KMS-11 (cell line): ENCODE measurements around the gene MAP3K4.

Experiments used
- H2AFZ ChIP-seq: fragments of 200-600 bp; sonication (generic); 2 replicates; pipeline ENCODE4 v1.6.1; 2016; ENCODE audit warnings: antibody characterized with exemption, mixed run types, low read depth
- H3K27ac ChIP-seq: fragments of 200-600 bp; sonication (generic); 2 replicates; pipeline ENCODE4 v1.6.1; 2016; ENCODE audit warnings: mild to moderate bottlenecking, mixed run types
- H3K27me3 ChIP-seq: fragments of 200-600 bp; sonication (generic); 2 replicates; pipeline ENCODE4 v1.6.1; 2017; ENCODE audit warnings: mild to moderate bottlenecking, low read depth, mixed run types, moderate library complexity; ENCODE audit not compliant: insufficient read depth
- H3K36me3 ChIP-seq: fragments of 200-600 bp; sonication (generic); 2 replicates; pipeline ENCODE4 v1.6.1; 2017; ENCODE audit warnings: mild to moderate bottlenecking, mixed run types; ENCODE audit not compliant: insufficient read depth
- H3K4me1 ChIP-seq: fragments of 200-600 bp; sonication (generic); 2 replicates; pipeline ENCODE4 v1.6.1; 2016; ENCODE audit warnings: mild to moderate bottlenecking, low read depth, mixed run types; ENCODE audit not compliant: poor library complexity, severe bottlenecking
- H3K4me2 ChIP-seq: fragments of 200-600 bp; sonication (generic); 2 replicates; pipeline ENCODE4 v1.7.0; 2016; ENCODE audit warnings: mild to moderate bottlenecking, mixed run types
- H3K4me3 ChIP-seq: fragments of 200-600 bp; sonication (generic); IDR thresholded peaks from 2 replicates; pipeline ENCODE4 v1.6.1; 2017; ENCODE audit warnings: low read depth, low read length, mixed read lengths; ENCODE audit not compliant: insufficient read depth
- H3K79me2 ChIP-seq: fragments of 200-600 bp; sonication (generic); 2 replicates; pipeline ENCODE4 v1.6.1; 2016; ENCODE audit warnings: low read depth, mixed run types; ENCODE audit not compliant: insufficient read depth
- H3K9ac ChIP-seq: fragments of 200-600 bp; sonication (generic); 2 replicates; pipeline ENCODE4 v1.6.1; 2016; ENCODE audit warnings: mild to moderate bottlenecking, mixed run types
- H4K20me1 ChIP-seq: fragments of 200-600 bp; sonication (generic); 2 replicates; pipeline ENCODE4 v1.6.1; 2016; ENCODE audit warnings: mild to moderate bottlenecking, mixed run types; ENCODE audit not compliant: insufficient read depth
- TF ChIP-seq, protein P1 (sequence below): fragments of 200-600 bp; sonication (generic); conservative IDR thresholded peaks from 2 replicates; pipeline ENCODE4 v1.6.1; 2017; ENCODE audit warnings: low read depth, mild to moderate bottlenecking, antibody characterized with exemption, low read length, moderate library complexity, mixed read lengths

The MAP3K4 gene

DNA sequence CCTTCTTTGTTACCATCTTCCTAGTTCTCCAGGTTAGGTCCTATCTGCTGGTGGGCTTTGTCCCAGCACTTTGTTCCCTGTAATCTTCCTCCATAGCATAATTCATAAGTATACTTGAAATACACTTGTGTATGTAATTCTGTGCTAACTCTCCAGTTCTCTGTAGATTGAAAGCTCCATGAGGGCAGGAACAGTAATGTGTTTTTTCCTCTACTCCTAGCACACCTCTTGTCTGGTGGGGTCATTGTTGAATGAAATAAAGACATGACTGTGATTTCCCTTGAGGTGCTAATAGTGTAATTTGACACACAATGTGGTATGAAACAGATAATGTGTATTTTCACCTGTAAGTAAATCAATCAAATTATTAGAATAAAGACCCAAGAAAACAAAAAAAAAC lies 30.0 kb downstream of the MAP3K4 start:
- H3K36me3 ChIP-seq = no peaks in the 10 kb centered on the region
- no peak overlapping the region for H3K27ac ChIP-seq
- no peak overlapping the region for H2AFZ ChIP-seq
- TF ChIP-seq, protein P1, sequence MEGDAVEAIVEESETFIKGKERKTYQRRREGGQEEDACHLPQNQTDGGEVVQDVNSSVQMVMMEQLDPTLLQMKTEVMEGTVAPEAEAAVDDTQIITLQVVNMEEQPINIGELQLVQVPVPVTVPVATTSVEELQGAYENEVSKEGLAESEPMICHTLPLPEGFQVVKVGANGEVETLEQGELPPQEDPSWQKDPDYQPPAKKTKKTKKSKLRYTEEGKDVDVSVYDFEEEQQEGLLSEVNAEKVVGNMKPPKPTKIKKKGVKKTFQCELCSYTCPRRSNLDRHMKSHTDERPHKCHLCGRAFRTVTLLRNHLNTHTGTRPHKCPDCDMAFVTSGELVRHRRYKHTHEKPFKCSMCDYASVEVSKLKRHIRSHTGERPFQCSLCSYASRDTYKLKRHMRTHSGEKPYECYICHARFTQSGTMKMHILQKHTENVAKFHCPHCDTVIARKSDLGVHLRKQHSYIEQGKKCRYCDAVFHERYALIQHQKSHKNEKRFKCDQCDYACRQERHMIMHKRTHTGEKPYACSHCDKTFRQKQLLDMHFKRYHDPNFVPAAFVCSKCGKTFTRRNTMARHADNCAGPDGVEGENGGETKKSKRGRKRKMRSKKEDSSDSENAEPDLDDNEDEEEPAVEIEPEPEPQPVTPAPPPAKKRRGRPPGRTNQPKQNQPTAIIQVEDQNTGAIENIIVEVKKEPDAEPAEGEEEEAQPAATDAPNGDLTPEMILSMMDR = no peak
- H3K4me2 ChIP-seq = no peak overlapping the region
- no peaks in the 10 kb centered on the region for H3K27me3 ChIP-seq
- H3K9ac ChIP-seq = no peak overlapping the region
- H4K20me1 ChIP-seq = no peaks in the 10 kb centered on the region
- H3K79me2 ChIP-seq = peaks cover 67% of the 10 kb centered on the region
- H3K4me3 ChIP-seq = no peak overlapping the region
- peaks cover 32% of the 10 kb centered on the region for H3K4me1 ChIP-seq

DNA sequence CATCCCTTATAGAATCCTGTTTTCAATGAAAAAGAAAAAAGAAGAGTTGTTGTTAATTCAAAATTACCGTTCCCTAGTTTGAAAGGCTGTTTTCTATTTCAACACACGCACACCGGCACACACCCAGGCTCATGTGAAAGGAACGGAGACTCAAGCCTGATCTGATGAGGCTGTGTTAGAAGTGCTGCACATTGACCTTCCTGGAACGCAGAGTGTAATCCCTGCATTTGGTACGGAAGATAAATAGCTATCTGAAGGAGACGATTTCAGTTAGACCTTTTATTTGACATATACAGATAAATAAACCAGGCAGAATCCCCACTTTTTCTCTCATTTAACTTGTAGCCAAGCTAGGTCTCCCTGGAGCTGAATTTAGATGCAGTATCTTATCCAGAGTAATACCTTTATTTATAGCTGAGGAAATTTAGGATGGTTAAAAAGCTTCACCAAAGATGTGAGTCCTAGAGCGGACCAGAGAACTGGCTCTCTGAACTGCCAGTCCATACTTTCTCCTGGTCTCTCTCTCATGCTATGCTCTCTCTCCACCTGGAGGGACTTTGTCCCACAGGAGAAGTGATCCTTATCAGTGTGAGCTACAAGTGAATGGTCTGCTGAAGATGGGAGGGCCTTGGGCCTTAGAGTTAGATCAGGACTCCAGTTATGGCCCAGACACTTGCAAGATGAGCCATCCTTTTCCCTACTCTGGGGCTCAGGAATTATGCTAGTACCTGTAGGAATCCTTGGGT lies 30.6 kb downstream of the MAP3K4 start:
- peaks cover 67% of the 10 kb centered on the region for H3K79me2 ChIP-seq
- no peak overlapping the region for H3K4me3 ChIP-seq
- no peaks in the 10 kb centered on the region for H3K27me3 ChIP-seq
- no peak overlapping the region for H3K27ac ChIP-seq
- no peak overlapping the region for H3K4me2 ChIP-seq
- TF ChIP-seq, protein P1 = no peak
- H3K9ac ChIP-seq = no peak overlapping the region
- peaks cover 38% of the 10 kb centered on the region for H3K4me1 ChIP-seq
- H3K36me3 ChIP-seq = no peaks in the 10 kb centered on the region
- H2AFZ ChIP-seq = no peak overlapping the region
- H4K20me1 ChIP-seq = no peaks in the 10 kb centered on the region

DNA sequence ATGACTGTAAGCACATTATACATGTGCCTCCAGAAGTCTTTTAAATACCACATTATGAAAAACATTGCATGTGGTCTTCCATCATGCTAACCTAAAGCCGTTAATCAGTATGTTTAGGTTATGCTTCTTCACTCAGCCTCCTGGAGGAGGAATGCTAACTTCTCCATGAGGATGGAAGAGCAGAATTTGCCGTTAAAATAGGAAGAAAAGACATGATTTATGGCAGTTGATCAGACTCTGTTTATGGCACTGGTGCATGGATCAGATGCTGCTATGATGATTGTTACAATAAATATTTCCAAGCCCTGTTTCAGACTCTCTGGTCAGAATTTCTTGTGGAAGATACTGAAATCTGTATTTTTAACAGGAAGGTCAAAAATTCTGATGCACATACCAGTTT lies 31.7 kb downstream of the MAP3K4 start:
- Histone ChIP-seq H3K27me3 (no peaks in the 10 kb centered on the region), H3K9ac (no peak overlapping the region), H3K4me2 (no peak overlapping the region), H3K4me3 (no peak overlapping the region), H2AFZ (no peak overlapping the region), H3K36me3 (no peaks in the 10 kb centered on the region), H3K4me1 (peaks cover 50% of the 10 kb centered on the region), H3K79me2 (peaks cover 64% of the 10 kb centered on the region), H4K20me1 (no peaks in the 10 kb centered on the region), H3K27ac (no peak overlapping the region)
- TF ChIP-seq, protein P1 = no peak

DNA sequence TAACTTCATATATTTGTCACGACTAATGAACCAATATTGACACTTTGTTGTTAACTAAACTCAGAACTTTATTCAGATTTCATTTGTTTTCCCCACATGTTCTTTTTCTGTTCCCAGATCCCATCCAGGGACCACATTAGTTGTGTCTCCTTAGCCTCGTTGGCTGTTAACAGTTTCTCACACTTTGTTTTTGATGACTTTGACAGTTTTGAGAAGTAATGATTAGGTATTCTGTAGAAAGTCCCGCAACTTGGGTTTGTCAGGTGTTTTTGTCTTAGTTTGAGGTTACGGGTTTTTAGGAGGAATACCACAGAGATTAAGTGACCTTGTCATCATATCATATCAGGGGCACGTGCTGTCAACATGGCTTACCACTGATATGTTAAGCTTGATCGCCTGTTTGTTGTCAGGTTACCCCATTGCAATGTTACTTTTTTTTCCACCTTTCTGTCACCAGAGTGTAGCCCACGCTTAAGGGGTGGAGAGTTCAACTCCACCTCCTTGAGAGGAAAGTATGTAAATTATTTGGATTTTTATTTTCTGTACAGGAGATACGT lies 32.9 kb downstream of the MAP3K4 start:
- no peak overlapping the region for H3K9ac ChIP-seq
- TF ChIP-seq, protein P1 = no peak
- H3K4me1 ChIP-seq = peaks cover 58% of the 10 kb centered on the region
- H3K4me3 ChIP-seq = no peak overlapping the region
- no peaks in the 10 kb centered on the region for H4K20me1 ChIP-seq
- no peak overlapping the region for H2AFZ ChIP-seq
- peak overlapping the region; percentile 34 for H3K4me2 ChIP-seq
- no peaks in the 10 kb centered on the region for H3K27me3 ChIP-seq
- no peak overlapping the region for H3K27ac ChIP-seq
- H3K36me3 ChIP-seq = no peaks in the 10 kb centered on the region
- peaks cover 54% of the 10 kb centered on the region for H3K79me2 ChIP-seq
